Putamen (tissue), 1 donor: Measurements from ENCODE around the gene TGIF2LY.
"Not testable (repeated sequence)": the region's sequence is repeated elsewhere in the genome, so short reads cannot be mapped to it uniquely, and the experiment has no call there.

ENCODE experiments used
- DNase-seq: peaks from one replicate; pipeline ENCODE4 v3.0.0-alpha.2; 2016; ENCODE audit warnings: low spot score

Gene TGIF2LY

DNA sequence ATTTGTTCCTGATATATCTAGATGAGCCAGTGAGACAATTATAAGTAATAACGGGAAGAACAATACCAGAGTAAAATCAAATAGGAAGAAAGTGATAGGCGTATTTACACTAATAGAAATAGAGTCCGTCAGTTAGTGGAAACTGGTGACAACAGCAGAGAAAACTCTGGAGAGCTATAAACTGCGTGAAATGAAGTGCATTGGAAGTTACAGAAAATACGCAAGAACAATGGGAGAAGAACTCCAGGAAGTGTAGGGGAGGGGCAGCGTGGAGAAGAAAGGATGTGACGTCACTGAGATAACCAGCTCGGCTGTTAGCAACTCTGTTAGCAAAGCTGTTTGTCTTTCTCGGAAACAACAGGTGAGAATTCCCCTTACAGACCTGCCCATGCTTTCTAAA, at the start of gene TGIF2LY:
Gene TGIF2LY (plus strand): TSS at position 301 of the 400 bp plus-strand sequence. CDS start 178 bp downstream, outside the sequence.
- not testable (repeated sequence) for DNase-seq
